Transverse colon (tissue), 4 donors: ENCODE data around the gene WNT9A.

Experiments used
- EP300 ChIP-seq: sonication (generic); formaldehyde crosslinking; IDR thresholded peaks from one replicate; pipeline ENCODE4 v1.6.1; 2017; ENCODE audit warnings: antibody characterized with exemption, low read depth
- POLR2A ChIP-seq: fragments of 450-650 bp; IDR thresholded peaks from one replicate; pipeline ENCODE4 v1.6.1; 2016; ENCODE audit warnings: antibody characterized with exemption, mild to moderate bottlenecking, moderate library complexity
- POLR2AphosphoS5 ChIP-seq, 3 donors: sonication (generic); formaldehyde crosslinking; IDR thresholded peaks; one replicate each; pipeline ENCODE4 v1.6.1; 2016; ENCODE audit warnings: antibody characterized with exemption in 3 of 3
- TF ChIP-seq, protein P1 (sequence below), 5 experiments: fragments of 200-600 bp in 3 of 5; fragments of 450-650 bp in 2 of 5; sonication (generic) in 3 of 5; IDR thresholded peaks; 1 replicate in 2 of 5; 2 replicates in 3 of 5; pipeline ENCODE4 v1.5.1; 2016 to 2017; ENCODE audit warnings: antibody characterized with exemption in 5 of 5, inconsistent platforms in 3 of 5, mild to moderate bottlenecking in 2 of 5, moderate library complexity in 1 of 5

DNA sequence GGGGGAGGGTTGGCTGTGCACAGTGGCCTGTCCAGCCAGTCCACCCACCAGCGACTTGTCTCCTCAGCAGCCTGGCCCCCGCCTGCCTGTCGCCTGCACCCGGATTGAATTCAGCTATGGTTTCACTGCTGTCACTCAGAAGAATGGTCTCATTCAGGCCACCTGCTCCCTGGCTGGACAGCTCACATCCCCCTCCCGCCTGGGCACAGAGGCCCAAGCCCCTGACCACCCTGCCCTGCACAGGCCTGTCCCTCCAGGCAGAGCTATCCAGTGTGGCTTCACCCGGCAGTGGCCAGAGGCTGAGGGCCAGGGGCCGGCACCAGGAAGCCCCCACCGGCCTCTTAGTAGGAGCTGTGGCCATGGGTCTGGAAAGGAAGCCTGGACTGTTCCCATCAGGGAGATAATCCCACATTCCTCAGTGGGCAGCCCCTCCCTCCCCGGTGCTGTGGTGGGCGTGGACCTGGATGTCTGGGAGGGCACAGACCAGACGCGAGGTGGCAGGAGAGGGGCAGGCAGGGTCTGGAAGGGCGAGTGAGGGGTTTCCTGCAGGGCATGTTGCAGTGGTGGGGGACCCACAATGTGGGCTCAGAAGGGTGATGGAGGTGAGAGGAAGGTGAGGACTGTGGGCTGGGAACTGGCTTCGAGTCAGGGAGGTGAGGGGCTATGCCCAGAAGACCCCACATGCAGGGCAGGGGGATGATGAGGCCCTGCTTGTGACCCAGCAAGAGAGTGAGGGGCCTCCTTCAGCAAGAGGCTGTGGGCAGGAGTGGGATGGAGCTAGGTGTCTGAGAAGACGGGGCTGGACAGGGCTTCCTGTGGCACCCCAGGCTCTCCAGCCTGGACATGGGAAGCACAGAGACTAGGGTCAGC is 30.4 kb downstream of the WNT9A start:
- TF ChIP-seq, protein P1, sequence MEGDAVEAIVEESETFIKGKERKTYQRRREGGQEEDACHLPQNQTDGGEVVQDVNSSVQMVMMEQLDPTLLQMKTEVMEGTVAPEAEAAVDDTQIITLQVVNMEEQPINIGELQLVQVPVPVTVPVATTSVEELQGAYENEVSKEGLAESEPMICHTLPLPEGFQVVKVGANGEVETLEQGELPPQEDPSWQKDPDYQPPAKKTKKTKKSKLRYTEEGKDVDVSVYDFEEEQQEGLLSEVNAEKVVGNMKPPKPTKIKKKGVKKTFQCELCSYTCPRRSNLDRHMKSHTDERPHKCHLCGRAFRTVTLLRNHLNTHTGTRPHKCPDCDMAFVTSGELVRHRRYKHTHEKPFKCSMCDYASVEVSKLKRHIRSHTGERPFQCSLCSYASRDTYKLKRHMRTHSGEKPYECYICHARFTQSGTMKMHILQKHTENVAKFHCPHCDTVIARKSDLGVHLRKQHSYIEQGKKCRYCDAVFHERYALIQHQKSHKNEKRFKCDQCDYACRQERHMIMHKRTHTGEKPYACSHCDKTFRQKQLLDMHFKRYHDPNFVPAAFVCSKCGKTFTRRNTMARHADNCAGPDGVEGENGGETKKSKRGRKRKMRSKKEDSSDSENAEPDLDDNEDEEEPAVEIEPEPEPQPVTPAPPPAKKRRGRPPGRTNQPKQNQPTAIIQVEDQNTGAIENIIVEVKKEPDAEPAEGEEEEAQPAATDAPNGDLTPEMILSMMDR (IDR thresholded peaks at IDR 0.05) = no peak
- TF ChIP-seq POLR2A = no peak
- TF ChIP-seq EP300 = no peak
- no peak for TF ChIP-seq POLR2AphosphoS5 (IDR thresholded peaks at IDR 0.05)
